UCSD-AML1 (cell line): ENCODE results near the gene ABCD2.
"Not testable (repeated sequence)": the region's sequence is repeated elsewhere in the genome, so short reads cannot be mapped to it uniquely, and the experiment has no call there.

Experiments used
- DNase-seq: peaks from one replicate; lab custom pipeline; 2025; ENCODE audit not compliant: unreplicated experiment; lab: John Stamatoyannopoulos, UW

The ABCD2 gene

DNA sequence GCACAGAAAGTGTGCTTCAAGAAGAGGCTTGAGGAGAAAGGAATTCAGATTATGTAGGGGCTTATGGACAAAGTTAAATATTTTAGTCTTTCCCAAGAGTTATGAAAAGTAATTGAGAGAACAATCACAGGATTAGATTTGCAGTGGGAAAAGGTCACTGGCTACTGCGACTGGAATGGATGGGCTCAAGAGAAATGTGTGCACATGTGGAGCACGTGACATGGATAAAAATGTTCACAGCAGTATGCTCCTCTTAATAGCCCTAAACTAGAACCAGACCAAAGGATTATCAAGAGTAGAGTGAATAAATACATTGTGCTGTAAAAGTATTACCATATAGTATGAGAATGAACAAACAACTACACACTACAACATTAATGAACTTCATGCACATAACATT, 78.1 kb downstream of the ABCD2 start:
- no peak for DNase-seq

GRCh38 chr12:39538679-39539104, 80.9 kb downstream of the ABCD2 start:
- DNase-seq: no peak

GRCh38 chr12:39533951-39534350, 85.7 kb downstream of the ABCD2 start:
- DNase-seq: no peak

DNA sequence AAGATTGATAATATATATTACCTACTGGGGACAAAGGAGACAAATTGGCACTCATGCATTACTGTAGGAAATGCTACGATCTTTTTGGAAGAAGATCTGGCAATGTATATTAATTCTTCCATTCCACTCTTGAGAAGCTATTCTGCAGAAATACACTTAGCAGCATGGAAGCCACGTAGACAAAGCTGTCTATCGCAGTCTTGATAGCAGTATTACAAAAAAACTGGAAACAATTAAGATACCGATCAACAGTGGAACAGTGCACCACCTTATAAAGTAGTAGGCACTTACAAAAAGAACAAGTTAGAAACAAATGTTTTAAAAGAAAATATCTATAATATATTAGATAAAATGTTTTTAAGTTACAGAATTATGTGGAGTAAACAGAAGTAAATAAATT, 87.2 kb downstream of the ABCD2 start:
- DNase-seq: no peak

GRCh38 chr12:39526974-39527373, 92.6 kb downstream of the ABCD2 start:
- DNase-seq: no peak

DNA sequence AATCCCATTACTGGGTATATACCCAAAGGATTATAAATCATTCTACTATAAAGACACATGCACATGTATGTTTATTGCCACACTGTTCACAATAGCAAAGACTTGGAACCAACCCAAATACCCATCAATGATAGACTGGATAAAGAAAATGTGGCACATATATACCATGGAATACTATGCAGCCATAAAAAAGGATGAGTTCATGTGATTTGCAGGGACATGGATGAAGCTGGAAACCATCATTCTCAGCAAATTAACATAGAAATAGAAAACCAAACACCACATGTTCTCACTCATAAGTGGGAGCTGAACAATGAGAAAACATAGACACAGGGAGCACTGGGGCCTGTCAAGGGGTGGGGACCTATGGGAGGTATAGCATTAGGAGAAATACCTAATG, 97.4 kb downstream of the ABCD2 start:
- not testable (repeated sequence) for DNase-seq

- DNase-seq: no peak
Measured at GRCh38 chr12:39510001-39510400, 109.6 kb downstream of the ABCD2 start.

DNA sequence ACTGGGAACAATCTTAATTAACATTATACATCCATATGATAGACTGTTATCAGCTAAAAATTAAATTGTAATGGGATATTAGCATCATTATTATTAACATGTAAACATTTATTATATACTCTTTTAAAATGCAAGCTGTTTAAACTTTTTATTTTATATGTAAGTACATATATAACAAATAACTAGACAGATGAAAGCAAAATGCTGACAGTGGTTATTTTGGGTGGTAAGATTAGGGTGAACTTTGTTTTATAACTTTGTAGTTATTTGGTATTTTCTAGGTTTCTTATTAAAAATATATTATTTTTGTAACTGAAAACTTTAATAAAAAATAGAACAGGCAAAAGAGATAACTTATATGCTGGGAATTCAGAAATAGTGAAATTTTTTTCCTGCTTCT, 114.0 kb downstream of the ABCD2 start:
- DNase-seq: no peak

GRCh38 chr12:39505023-39505422, 114.6 kb downstream of the ABCD2 start:
- no peak for DNase-seq

GRCh38 chr12:39503439-39503838, 116.2 kb downstream of the ABCD2 start:
- DNase-seq: no peak

GRCh38 chr12:39502726-39503125, 116.9 kb downstream of the ABCD2 start:
- DNase-seq: no peak
